ENCODE results near the gene ACTG2.
"Not testable (repeated sequence)": the region's sequence is repeated elsewhere in the genome, so short reads cannot be mapped to it uniquely, and the experiment has no call there.

Gene ACTG2

DNA sequence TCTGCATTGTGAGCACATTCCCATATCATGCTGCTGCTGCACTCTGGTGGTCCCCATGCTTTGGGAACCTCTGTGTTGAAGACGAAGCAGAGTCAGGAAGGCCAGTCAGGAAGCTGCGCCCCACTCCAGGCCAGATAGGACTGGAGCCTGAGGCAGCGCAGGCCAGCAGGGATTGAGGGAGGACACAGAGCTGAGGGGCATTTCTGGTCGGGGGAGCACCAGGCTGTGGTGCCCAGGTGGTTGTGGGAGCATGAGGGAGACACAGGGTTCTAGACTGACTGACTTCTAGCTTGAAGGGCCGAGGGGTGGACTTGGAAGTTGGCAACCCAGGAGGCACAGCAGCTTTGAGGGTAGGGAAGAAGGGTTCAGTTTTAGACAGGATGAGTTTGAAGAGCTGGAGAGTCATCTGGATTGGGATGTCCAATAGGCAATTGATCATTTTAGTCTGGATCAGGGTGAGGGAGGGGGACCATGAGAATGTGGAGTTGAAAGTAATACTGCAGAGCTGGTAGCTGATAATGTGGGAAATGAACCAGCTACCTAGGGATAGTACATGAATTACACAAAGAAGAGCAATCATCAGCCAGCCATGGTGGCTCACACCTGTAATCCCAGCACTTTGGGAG, 1.4 kb upstream of the ACTG2 start:
- in situ Hi-C loops (cut with HindIII; ENCODE audit: low sequenced_read_pairs): no loop called here

DNA sequence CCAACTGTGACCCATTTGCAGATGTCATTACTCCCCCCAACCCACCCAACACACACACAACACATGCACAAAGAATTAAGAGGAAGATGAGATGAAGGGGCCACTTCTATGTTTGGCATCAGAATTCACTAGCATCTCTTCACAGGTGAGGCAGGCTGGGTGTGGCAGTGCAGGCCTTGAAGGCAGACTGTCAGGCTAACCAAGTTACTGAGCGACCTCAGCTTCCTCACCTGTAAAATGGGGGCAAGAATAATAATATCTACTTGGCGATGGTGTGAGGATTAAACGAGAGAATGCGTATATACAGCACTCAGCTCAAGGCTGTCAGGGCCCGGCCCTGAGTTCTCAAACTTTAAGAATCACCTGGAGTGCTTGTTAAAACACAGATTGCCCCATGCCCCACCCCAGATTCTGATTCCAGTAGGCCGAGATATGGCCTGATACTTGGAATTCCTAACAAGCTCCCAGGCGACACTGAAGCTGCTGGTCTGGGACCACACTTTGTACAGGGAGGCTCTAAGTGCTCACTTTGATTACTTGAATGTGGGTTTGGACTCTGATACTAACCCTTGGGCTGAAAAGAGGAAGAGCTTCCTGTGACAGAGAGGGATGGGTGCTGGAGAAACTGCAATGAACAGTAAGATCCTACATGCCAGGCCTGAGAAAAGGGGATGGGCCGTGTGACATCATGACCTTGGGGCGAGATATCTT, 1.1 kb downstream of the ACTG2 start:
- in situ Hi-C loops (cut with HindIII; ENCODE audit: low sequenced_read_pairs): no loop called here

DNA sequence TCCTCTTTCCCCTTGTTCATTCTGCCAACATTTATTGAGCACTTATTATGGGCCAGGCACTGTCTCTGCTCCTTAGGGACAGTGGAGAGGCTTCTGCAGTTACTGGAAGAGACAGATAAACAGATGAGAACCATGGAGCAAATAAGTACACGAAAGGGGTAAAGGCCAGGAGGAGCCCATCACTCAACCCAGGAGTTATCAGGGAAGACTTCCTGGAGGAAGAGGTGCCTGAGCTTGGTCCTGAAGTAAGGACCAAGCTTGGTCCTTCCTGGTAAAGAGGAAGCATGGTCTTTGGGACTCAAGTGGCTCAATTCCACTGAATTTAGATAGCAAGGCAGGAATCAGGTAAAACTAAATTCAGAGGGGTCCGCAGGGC, 1.7 kb downstream of the ACTG2 start:
- in situ Hi-C loops (cut with HindIII; ENCODE audit: low sequenced_read_pairs): no loop called here

DNA sequence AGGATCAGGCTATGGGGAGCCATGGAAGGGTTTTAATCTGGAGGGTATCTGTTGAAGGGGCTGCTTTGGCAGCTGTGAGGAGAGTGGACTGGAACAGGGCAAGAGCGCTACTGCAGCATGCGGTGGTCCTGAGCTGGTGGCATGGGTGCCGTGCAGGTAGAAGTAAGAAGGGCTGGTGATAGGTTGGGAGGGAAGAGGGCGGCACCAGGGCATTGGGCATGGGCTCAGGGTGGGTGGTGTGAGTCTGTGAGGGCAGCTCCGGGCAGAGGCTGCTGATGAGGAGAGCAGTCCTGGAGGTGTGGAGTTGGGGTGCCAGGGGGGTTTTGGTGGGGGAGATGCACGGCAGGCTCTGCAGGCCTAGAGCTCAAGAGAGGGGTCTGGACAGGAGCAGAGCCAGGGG, 2.1 kb downstream of the ACTG2 start:
- in situ Hi-C loops (cut with HindIII; ENCODE audit: low sequenced_read_pairs): loop anchor here (5.0 kb wide), 1 partner anchor 33 kb away; no protein-coding TSS in a partner anchor

DNA sequence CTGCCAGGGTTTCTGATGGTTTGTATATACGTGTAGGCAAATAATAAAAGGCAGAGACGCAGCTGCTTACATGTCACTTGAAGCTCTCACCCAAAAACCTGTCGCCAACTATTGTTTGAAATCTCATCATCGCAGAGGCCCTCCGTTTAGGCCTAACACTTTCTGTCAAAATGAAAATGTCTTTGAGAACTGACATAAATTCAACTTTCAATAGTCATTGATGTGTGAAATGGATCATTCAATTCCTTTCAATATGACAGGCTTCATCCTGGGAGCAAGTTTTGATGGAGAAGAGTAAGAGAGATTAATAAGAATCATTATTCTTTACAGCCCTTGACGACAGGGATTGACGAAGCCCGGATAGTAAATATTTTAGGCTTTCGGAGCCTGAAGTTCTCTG, 2.7 kb downstream of the ACTG2 start:
- in situ Hi-C loops (cut with HindIII; ENCODE audit: low sequenced_read_pairs): loop anchor here (5.0 kb wide), 1 partner anchor 33 kb away; no protein-coding TSS in a partner anchor

DNA sequence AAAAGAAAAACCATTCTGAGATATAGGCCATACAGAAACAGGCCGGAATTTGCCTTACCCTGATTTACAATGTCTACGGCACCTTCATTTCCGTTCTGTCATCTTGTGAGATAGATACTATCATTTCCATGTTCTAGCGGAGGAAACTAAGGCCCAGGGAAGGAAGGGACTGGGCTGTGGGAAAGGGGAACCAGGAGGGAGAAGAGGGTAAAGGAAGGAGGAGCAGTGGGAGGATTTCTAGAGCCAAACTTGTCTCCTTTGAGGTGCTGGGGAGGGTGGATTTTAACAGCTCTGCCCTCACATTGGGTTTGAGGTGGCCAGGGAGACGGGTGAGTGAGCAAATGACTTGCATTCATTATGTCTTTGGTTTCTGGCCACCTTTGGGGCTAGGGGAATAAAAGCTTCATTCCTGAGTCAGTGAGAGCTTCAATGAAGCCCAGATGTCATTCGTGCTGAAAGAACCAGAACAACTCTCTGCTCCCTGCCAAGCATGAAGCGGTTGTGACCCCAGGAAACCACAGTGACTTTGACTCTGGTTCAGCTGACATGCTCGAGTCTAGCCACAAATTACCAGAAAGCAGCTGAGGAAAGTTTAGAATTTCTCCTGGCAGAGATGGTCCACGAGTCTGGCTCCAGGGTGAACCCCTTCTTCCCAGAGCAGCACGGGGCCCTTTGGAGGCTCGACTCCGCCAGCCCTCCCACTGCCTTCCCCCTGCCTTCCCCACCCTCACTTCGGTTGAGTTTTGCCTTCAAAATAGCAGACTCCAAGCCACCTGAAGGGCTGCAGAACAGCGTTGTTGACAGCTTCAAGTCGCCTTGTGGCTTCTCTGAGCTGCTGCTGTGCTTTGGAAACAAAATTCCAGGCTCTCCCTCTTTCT, 3.8 kb downstream of the ACTG2 start:
- in situ Hi-C loops (cut with HindIII; ENCODE audit: low sequenced_read_pairs): loop anchor here (5.0 kb wide), 1 partner anchor 34 kb away; no protein-coding TSS in a partner anchor

DNA sequence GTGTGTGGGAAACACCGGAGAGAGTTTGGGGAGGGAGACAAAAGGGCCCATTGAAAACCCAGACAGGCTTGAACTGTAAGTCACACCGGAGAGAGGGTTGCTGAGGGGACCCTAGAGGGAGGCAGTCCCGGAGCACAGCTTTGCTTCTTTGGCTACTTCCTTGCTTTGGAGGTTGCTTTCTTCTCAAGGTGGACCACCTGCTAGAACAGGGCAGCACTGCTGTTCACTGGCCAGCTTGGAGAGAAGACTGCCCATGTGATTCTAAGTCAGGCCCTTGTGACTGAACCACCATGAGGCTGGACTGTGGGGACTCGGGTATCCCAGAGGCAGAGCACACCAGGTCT, 4.4 kb downstream of the ACTG2 start:
- in situ Hi-C loops (cut with HindIII; ENCODE audit: low sequenced_read_pairs): loop anchor here (5.0 kb wide), 1 partner anchor 35 kb away; no protein-coding TSS in a partner anchor

DNA sequence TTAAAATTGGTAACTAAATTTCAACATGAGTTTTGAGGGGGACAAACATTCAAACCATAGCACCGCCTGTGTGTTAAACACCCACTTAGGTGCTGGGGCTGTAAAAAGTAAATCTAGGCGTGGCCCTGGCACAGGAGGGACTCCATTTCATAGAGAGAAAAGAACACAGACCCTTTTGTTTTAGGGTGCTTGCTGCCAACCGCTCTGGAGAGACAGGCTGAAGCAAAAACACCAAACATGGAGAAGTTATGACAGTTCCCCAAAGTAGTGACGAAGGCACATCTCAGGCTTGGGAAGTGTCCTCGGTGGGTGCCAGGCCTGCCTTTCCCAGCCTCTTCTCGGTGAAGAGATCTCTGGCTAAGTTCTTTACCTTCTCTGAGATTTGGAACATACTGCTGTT, 5.1 kb downstream of the ACTG2 start:
- in situ Hi-C loops (cut with HindIII; ENCODE audit: low sequenced_read_pairs): loop anchor here (5.0 kb wide), 1 partner anchor 36 kb away; no protein-coding TSS in a partner anchor

DNA sequence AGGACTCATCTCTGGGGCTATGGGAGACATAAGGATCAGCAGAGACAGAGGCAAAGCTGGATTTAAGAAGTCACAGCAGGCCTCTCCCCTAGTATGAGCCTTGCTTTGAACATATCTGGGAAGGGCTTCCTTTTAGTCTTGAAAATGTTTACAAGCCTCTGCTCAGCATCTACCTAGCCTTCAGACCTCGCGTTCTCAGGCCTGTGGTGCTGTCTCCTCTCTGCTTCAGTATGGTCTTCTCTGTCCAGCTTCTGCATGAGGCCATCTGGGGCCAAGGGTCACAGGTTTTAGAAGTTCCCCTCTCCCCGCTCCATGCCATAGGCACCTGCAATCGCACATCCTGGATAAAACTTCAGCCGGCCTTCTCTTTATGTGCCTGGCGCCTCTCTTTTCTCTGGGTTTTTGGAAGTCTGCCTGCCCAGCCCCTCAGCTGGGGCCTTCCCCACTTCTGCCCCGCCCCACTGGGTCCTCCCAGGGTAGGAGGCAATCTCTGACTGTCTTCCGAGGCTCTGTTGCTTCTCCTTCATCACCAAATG, 7.1 kb downstream of the ACTG2 start:
- in situ Hi-C loops (cut with HindIII; ENCODE audit: low sequenced_read_pairs): loop anchor here (5.0 kb wide), 1 partner anchor 38 kb away; no protein-coding TSS in a partner anchor

DNA sequence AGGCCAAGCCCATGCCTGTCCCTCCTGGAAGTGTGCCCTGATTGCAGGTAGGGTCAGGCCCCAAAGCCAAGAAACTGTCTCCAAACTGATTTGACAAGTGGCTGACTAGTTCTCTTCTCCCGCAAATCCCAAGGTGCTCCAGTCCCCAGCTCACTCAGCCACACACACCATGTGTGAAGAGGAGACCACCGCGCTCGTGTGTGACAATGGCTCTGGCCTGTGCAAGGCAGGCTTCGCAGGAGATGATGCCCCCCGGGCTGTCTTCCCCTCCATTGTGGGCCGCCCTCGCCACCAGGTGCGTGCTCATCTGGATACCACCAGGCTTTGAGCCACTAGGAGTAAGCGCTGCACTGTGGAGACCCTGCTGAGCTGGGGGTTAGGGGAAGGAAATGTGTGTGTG, 8.3 kb downstream of the ACTG2 start:
- in situ Hi-C loops (cut with HindIII; ENCODE audit: low sequenced_read_pairs): no loop called here

DNA sequence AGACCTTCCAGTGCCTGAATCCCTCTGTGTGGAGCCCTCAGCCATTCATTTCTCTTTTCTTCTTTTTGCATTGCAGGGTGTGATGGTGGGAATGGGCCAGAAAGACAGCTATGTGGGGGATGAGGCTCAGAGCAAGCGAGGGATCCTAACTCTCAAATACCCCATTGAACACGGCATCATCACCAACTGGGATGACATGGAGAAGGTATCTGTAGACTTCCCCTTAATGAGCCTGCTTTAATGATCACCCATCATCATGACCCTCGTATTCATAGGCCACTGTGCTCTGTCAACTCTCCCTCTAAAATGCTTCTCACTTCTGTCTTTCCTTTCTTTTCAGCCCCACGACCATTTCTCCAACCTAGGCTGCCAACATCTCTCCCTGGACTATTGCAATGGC, 9.5 kb downstream of the ACTG2 start:
- in situ Hi-C loops (cut with HindIII; ENCODE audit: low sequenced_read_pairs): no loop called here

DNA sequence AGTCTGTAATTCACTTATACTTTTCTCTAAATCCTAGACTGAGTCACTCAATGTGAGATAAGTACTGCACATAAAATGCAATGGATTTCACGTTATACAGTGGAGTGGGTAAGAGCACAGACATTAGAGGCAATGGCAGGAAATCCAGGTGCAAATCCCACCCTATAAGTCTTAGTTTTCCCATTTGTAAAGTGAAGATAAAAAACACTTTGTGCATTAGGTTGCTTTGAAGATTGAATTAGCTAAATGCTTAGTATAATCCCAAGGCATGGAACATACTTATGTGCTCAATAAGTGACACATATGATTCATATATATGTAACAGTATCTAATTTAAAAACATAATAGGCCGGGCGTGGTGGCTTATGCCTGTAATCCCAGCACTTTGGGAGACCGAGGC, 10.5 kb downstream of the ACTG2 start:
- in situ Hi-C loops (cut with HindIII; ENCODE audit: low sequenced_read_pairs): no loop called here

DNA sequence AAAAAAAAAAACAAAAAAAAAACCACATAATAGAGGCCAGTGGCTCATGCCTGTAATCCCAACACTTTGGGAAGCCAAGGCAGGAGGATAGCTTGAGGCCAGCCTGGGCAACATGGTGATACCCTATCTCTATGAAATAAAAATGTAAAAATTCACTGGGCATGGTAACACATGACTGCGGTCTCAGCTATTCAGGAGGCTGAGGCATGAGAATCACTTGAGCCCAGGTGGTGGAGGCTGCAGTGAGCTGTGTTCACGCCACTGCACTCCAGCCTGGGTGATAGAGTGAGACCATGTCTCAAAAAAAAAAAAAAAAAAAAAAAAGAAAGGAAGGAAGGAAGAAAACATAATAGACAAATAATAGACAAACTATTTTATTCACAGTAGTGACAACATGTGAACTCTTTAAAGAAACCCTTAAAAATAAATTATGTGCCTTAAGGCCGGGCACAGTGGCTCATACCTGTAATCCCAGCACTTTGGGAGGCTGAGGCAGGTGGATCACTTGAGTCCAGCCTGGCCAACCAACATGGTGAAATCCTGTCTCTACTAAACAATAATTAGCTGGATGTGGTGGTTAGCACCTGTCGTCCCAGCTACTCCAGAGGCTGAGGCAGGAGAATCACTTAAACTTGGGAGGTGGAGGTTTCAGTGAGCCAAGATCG, 11.3 kb downstream of the ACTG2 start:
- in situ Hi-C loops (cut with HindIII; ENCODE audit: low sequenced_read_pairs): not testable (repeated sequence)

DNA sequence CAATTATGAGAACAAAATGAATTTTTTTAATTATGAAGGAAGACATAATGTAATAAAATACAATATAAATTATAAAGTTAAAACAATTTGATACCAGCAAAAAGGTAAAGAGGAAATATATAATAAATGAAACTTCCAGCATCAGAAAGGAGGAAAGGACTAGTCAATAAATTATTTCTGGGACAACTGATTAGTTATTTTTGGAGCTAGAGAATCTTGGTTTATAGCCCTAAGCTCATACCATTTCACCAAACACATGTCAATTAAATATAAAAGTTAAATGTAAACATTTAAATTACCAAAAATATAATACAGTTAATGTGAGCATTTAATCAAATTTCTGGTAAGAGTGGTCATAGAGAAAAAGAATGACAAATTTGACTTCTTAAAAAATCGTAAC, 12.1 kb downstream of the ACTG2 start:
- in situ Hi-C loops (cut with HindIII; ENCODE audit: low sequenced_read_pairs): no loop called here

DNA sequence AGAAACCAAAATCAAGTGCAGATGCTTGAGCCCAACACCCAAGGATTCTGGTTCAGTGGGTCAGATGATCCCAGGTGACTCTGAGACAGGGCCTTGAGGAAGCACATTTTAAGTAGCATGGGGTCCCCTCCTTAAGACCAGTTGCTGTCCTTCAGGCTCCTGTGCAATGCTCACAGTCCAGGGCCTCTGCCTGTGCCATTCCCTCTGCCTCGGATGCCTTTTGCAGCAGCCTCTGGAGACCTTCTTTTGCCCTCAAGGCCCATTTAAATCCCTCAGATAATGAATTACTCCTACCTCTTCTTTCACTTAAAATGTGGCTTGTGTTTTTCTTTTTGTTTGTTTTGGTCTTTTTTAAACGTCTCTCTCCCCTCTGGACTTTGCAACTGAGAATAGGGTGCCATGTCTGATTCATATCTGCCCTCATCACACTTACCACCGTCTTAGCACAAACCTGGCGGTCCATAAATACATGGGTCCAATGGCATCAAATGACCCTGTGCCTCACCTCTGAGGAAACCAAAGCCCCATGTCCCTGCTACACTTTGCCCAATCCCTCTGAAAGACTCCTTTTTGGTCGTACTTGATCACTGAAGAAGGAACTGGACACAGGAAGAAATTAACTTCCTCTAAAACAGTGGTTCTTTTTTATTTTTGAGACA, 14.2 kb downstream of the ACTG2 start:
- in situ Hi-C loops (cut with HindIII; ENCODE audit: low sequenced_read_pairs): no loop called here

DNA sequence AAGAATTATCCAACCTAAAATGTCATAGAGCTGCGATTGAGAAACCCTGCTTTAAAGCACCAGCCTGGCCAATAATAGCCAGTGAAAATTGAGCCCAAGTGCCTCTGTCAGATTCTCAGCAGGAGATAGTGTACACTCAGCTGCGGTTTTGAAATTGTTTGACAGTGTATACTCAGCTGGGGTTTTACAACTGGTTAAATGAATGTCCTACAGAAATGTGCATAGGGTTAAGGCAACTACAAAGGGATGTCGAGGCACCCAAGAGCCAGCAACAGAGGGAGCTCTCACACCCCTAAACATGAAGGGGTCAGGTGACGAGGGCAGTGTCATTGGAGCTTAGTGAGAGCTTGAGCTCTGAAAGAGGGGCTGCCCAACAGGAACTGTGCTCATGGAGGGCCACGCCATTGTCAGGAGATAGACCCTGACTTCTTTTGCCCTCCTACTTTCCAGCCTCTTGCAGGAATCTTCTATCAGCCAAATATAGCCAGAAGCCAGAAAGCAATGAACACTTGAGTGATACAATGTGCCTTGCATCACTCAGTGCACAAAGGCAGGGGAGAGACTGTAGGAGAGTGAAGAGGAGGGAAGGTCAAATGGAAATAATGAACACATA, 15.1 kb downstream of the ACTG2 start:
- in situ Hi-C loops (cut with HindIII; ENCODE audit: low sequenced_read_pairs): no loop called here

DNA sequence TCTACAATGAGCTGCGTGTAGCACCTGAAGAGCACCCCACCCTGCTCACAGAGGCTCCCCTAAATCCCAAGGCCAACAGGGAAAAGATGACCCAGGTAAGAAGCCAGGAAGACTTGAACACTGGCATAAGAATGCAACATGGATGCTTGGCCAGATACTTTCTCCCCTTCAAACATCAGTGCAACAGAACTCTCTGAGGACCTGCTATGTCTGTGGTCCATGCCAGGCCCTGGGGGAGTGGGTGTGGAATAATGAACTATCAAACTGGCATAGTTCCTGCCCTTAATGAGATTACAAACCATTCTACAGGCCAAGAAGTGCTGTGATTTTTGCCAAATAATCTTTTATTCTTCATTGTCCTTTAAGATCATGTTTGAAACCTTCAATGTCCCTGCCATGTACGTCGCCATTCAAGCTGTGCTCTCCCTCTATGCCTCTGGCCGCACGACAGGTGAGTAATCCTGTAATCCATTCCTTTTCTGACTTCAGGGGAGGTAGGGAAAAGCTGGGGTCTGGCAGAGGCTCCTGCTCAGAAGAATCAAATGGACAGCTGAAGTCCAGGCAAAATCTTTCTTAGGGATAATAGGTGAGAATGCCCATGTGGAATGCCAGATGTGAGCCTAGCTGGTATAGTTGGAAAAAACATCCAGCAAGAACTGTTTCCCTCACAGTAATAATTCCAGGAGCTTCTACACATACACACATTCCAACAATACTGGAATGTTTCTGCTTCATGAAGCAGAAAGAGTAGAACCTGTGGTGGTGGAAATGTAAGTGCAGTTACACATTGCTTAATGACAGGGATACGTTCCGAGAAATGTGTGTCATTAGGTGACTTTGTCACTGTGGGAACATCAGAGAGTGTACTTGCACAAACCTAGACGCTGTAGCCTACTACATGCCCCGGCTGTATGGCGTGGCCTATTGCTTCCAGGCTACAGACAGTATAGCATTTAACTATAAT, 16.2 kb downstream of the ACTG2 start:
- in situ Hi-C loops (cut with HindIII; ENCODE audit: low sequenced_read_pairs): no loop called here

DNA sequence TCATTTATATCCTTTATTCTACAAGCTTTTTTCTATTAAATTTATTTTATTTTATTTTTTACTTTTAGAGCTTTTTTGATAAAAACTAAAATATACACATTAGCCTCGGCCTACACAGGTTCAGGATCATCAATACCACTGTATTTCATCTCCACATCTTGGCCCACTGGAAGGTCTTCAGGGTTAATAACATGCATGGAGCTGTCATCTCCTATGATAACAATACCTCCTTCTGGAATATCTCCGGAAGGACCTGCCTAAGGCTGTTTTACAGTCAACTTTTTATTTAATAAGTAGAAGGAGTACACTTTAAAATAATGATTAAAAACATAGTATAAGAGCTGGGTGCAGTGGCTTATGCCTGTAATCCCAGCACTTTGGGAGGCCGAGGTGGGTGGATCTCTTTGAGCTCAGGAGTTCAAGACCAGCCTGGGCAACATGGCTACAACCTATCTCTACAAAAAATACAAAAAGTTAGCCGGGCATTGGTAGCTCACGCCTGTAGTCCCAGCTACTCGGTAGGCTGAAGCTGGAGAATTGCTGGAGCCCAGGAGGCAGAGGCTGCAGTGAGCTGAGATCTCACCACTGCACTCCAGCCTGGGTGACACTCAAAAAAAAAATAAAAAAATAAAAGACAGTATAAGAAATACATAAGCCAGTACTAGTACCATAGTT, 18.2 kb downstream of the ACTG2 start:
- in situ Hi-C loops (cut with HindIII; ENCODE audit: low sequenced_read_pairs): no loop called here
